Prostate gland (tissue), 2 donors: ENCODE data around the gene KRTAP10-11.

ENCODE experiments used
- POLR2AphosphoS5 ChIP-seq: sonication (generic); formaldehyde crosslinking; IDR thresholded peaks from one replicate; pipeline ENCODE4 v1.6.1; 2017; ENCODE audit warnings: antibody characterized with exemption
- TF ChIP-seq, protein P1 (sequence below), 4 experiments: fragments of 200-600 bp in 2 of 4; fragments of 450-650 bp in 2 of 4; sonication (generic) in 2 of 4; IDR thresholded peaks; 1 replicate in 3 of 4; 2 replicates in 1 of 4; pipeline ENCODE4 v1.5.1; 2016 to 2019; ENCODE audit warnings: antibody characterized with exemption in 4 of 4, mild to moderate bottlenecking in 2 of 4, moderate library complexity in 2 of 4

DNA sequence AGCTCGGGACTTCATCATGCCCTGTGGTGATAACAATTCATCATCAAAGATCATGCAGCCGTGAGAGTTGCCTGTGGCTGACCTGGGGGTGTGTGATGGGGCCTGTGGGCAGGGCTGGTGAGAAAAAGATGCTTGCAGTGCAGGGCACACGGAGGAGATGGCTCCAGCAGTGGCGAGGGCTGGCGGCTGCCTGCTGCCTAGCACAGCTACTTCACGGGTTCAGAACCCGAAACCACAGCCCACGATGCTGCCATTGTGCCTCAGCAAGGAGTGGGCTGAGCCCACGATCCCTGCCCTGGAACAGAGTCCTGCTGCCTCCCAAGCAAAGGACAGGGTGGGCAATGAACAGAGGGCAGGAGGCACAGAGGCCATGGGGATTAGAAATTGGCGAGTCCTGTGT is 20.0 kb upstream of the KRTAP10-11 start:
- TF ChIP-seq, protein P1, sequence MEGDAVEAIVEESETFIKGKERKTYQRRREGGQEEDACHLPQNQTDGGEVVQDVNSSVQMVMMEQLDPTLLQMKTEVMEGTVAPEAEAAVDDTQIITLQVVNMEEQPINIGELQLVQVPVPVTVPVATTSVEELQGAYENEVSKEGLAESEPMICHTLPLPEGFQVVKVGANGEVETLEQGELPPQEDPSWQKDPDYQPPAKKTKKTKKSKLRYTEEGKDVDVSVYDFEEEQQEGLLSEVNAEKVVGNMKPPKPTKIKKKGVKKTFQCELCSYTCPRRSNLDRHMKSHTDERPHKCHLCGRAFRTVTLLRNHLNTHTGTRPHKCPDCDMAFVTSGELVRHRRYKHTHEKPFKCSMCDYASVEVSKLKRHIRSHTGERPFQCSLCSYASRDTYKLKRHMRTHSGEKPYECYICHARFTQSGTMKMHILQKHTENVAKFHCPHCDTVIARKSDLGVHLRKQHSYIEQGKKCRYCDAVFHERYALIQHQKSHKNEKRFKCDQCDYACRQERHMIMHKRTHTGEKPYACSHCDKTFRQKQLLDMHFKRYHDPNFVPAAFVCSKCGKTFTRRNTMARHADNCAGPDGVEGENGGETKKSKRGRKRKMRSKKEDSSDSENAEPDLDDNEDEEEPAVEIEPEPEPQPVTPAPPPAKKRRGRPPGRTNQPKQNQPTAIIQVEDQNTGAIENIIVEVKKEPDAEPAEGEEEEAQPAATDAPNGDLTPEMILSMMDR (IDR thresholded peaks at IDR 0.05): no peak
- TF ChIP-seq POLR2AphosphoS5: no peak
